ENCODE data around the gene JPT1.

JPT1 gene

GRCh38 chr17:75102385-75102821 lies 51.9 kb downstream of the JPT1 start:
- DNase-seq: peak; percentile 19

DNA sequence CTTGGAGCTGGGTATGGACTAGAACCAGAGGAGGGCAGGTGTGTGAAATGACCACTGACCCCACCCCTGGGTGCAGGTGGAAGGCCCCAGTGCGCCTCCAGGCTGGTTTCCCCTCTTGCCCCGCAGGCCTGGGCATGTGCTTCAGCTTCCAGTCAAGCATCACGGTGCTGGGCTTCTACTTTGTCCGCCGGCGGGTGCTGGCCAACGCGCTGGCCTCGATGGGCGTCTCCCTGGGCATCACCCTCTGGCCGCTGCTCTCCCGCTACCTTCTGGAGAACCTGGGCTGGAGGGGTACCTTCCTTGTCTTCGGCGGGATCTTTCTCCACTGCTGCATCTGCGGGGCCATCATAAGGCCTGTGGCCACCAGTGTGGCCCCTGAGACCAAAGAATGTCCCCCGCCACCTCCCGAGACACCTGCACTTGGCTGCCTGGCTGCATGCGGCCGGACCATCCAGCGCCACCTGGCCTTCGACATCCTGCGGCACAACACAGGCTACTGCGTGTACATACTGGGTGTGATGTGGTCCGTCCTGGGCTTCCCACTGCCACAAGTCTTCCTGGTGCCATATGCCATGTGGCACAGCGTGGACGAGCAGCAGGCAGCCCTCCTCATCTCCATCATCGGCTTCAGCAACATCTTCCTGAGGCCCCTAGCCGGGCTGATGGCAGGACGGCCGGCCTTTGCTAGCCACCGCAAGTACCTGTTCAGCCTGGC lies 54.3 kb downstream of the JPT1 start:
- DNase-seq: no peak

DNA sequence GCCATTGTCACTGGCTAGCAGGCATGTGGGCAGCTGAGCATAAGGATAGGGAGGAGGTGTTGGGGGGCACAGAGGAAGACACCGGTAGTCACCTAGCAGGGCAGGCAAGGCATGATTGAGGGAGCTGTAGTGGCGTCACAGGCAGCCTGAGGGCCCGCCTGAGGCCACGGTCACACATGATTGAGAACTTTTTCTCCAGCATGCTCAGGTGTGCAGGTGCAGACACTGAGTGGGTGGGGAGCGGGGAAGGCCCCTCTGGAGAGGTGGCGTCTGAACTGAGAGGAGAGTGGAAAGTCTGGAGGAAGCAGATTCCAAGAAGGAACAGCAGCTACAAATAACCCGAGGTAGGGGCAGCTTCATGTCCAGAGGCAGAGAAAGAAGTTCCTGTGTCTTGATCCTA lies 55.5 kb downstream of the JPT1 start:
- no peak for DNase-seq

DNA sequence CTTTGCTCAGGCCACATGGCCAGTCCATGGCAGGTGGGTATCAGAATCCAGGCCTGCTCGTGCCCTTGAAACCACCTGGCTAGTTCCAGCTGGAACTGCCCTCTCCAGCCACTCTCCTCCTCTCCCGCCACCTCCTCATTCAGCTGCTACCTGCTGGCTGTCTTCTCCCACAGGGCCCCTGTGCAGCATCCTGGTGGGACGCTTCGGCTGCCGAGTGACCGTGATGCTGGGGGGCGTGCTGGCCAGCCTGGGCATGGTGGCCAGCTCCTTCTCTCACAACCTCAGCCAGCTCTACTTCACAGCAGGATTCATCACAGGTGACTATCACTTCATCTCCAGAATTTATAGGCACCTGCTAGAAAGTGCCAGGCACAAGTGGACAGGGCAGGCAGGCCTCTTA lies 56.4 kb downstream of the JPT1 start:
- no peak for DNase-seq

DNA sequence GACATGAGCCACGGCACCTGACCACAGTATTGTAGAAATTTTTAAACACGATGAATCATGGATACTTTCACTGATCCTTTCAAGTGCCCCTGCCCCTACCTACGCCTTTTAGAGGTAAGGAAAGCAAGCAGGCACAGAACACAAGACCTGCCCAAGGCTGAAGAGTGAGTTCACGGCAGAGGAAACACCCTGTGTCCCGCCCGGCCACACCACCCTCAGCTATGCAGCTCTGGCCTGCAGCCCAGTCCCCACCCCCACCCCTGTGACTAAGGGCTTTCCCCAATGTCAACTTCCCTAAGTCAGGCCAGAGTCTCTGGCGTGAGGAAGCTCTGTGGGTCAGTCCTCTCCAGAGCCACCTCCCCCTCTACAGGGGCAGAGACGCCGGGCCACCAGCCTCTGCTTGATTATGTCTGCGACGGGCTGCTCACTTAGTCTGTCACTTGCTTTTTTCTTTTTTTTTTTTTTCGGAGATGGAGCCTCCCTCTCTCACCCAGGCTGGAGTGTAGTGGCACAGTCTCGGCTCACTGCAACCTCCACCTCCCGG lies 58.2 kb downstream of the JPT1 start:
- DNase-seq: no peak

- no peak for DNase-seq
Observed at GRCh38 chr17:75094871-75095399, 59.4 kb downstream of the JPT1 start.

- no peak for DNase-seq
Observed at GRCh38 chr17:75093548-75094158, 60.7 kb downstream of the JPT1 start.

DNA sequence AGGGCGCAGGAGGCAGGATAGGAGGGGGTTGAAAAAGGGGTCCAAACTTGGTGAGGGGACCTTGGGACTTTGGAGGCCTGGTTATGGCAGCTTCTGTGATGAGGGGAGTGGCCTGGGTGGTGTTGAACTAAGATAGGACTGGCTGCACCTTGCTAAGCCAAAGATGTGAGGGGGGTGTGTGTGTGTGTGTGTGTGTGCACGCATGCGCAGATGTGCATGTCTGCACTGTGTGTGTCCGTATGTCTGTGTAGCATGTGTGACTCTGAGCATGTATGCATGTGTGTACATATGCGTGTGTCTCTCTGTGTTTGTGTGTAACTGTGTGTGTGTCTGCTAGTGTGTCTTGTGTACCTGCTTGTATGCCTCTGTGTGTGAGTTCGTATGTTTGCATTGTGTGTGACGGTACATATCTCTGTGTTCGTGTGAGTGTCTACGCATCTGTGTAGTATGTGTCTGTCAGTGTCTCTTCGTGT lies 62.4 kb downstream of the JPT1 start:
- no peak for DNase-seq

GRCh38 chr17:75090871-75091854 lies 63.1 kb downstream of the JPT1 start:
- DNase-seq: no peak

DNA sequence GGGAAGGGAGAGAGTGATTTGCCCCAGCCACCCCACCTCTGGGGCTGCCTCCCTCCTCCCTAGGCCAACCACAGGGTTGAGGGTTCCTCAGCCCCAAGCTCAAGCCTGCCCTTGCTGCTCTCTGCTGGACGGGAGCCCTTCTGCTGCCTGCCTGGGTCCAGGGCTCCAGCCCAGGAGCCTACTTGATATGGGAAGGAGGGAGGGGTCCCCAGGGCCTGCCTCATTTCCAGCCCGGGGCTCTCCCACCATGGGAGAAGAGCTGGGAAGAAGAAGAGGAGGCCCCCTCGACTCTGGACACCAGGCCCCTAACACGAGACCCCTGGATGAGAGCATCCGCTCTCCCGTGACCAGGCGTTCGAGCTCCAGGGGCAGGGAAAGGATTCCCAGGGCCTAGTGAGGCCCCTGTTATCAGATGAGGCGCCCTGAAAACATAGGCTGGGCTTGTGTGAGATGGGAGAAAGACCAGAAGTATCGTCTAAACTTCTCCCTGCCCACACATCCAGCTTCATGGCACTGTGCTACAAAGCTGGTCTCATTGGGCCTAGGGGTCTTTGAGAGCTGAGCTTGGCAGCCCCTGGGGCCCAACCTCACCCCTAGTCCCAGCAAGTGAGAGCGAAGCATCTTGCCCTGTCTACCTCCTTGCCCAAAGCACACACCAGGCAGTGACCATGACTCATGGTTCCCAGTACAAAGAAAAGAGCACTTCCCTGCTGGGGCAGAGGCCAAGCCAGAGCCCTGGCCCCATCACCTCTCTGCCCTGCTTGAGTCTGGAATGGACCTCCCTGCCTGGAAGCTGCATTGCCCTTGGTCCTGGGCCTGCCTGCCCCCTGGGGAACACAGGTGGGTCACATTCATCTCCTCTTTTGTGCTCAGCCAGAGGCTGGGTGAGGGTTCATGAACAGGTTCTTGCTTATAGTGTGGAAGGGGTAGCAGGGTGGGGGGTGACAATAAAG lies 65.6 kb downstream of the JPT1 start:
- DNase-seq: no peak

DNA sequence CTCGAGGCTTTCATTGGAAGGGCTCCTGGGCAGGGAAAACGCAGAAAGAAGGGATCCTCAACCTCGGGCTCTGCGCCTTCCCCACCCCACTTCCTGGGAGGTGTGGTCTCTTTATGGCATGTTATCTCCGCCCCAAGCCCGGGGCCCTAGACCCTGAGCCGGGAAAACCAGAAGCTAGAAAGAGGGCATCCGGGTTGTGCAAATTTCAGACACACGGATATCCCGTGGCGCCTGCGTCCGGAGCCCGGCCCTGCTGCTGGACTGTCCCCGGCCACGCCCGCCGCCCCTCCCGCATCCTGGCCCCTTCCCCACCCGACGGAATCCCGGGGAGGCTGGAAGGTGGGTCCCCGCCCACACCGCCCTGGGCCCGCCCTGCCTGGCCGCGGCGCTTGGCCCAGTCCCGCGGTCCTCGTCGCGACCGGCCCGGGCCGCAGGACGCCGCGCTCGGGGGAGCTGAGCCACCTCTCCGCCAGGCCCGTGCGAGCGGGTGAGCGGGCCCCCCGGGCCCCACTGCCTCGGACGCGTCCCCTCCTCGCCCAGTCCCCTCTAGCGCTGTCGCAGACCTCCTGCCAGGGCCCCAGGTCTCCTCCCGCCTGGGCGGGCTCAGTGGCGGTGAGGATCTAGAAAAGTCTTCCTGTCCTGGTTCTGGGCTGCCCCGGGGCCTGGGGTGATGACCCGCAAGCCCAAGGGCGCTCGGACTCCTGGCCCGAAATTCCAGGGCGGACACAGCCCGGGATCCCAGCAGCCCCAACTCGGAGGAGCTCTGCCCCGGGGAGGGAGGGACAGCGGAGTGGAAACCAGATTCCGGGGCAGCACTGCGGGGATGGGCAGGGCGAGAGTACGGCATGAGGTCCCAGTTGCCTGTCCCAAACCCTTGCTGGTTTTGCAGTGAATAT lies 66.5 kb downstream of the JPT1 start, which contains the start of gene SLC16A5:
Gene SLC16A5, plus strand, starts transcription at position 397 of the 896 bp plus-strand sequence. CDS start 5,683 bp downstream, outside the sequence.
- DNase-seq: no peak

GRCh38 chr17:75087182-75087557 lies 67.1 kb downstream of the JPT1 start:
- no peak for DNase-seq

DNA sequence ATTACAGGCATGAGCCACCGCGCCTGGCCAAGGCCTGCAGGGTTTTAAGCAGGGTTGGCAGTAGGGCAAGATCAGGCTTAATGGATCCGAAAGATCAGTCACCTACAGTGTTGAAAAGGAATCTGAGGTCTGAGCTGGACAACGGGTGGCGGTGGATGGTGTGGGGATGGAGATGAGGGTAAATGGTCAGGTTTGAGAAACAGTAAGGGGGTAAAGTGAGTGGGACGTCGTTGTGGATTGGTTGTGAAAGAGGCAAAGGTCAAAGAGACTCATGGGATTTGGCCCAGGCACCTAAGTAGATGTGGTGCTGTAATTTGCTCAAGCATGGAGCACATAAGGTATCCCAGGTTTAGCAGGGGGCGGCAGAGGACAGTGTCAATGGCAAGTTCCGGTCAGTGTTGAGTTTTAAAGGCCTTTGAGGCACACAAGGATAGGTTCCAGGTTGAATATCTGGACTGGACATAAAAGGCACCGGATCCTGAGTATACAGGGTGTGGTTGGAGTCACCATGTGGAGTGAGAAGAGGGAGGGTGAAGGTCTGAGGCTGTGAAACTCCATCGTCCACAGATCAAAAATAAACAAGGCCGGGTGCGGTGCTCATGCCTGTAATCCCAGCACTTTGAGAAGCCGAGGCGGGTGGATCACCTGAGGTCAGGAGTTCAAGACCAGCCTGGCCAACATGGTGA lies 67.7 kb downstream of the JPT1 start:
- no peak for DNase-seq
